K562 (cell line): ENCODE results near the gene KCNA10. TPM values are rescaled to one million over a fixed set of nuclear protein-coding genes. Genes with fewer than 3 reads are reported as not detected.

ENCODE experiments used
- ATAC-seq: fragments of 200-7000 bp; cut with Tn5 transposase; 3 replicates; pipeline ENCODE4 v1.9.1; 2020; ENCODE audit warnings: moderate library complexity
- BruUV-seq: library from RNA; stranded (reverse); fragments of 400-500 nt; replicated peaks from 2 replicates; lab custom pipeline; 2021; lab: Mats Ljungman, UMichigan
- CTCF ChIA-PET: fragments of 300-600 bp; formaldehyde crosslinking; extraction: SDS; loops from one replicate; lab custom pipeline; 2021; ENCODE audit warnings: low intra/inter-chr PET ratio; lab: Yijun Ruan, JAX
- POLR2A ChIA-PET: fragments of 300-600, 350-650 bp; sonication (Branson Sonifier 250); formaldehyde crosslinking; extraction: SDS; loops from one replicate; lab custom pipeline; 2021; ENCODE audit warnings: antibody characterized with exemption, inconsistent platforms; lab: Yijun Ruan, JAX
- DNase-seq, 4 experiments: peaks; one replicate each; pipeline versions ENCODE4 v3.0.0 to v3.0.0-alpha.2; 2011 to 2018; ENCODE audit warnings: low spot score in 3 of 4, mixed read lengths in 3 of 4; ENCODE audit errors: extremely low read depth in 1 of 4
- FAIRE-seq: peaks from 2 replicates; lab custom pipeline; 2011; peaks lifted over from hg19 to GRCh38; lab: Jason Lieb, UNC
- H2AFZ ChIP-seq: 2 replicates; pipeline ENCODE4 v1.6.0; 2011; ENCODE audit warnings: low read depth, low read length, control low read depth, inconsistent platforms
- H3K27ac ChIP-seq: fragments of 200-600 bp; 3 replicates; pipeline ENCODE4 v1.8.0; 2011; ENCODE audit warnings: low read depth, mild to moderate bottlenecking, control low read depth, inconsistent platforms, low read length, moderate library complexity, mixed read lengths; ENCODE audit errors: extremely low read depth
- H3K27me3 ChIP-seq, 2 experiments: fragments of 300-600 bp in 1 of 2; 2 replicates in 1 of 2; 3 replicates in 1 of 2; pipeline versions ENCODE4 v1.6.0 to v1.8.0; 2011; ENCODE audit warnings: inconsistent platforms in 2 of 2, low read length in 2 of 2, mild to moderate bottlenecking in 1 of 2, mixed read lengths in 1 of 2, moderate library complexity in 1 of 2; ENCODE audit not compliant: control insufficient read depth in 2 of 2, insufficient read depth in 2 of 2
- H3K36me3 ChIP-seq: fragments of 300-600 bp; 3 replicates; pipeline ENCODE4 v1.8.0; 2011; ENCODE audit warnings: mild to moderate bottlenecking, low read length, inconsistent platforms; ENCODE audit not compliant: control insufficient read depth, insufficient read depth
- H3K4me1 ChIP-seq, 2 experiments: fragments of 200-600 bp in 1 of 2; replicated peaks in 1 of 2; 2 replicates in 1 of 2; 3 replicates in 1 of 2; pipeline versions ENCODE4 v1.5.1 to v1.8.0; 2011; ENCODE audit warnings: inconsistent platforms in 2 of 2, low read length in 2 of 2, mild to moderate bottlenecking in 1 of 2, mixed read lengths in 1 of 2, moderate library complexity in 1 of 2; ENCODE audit not compliant: control insufficient read depth in 2 of 2, insufficient read depth in 2 of 2
- H3K4me2 ChIP-seq: 2 replicates; pipeline ENCODE4 v1.6.1; 2011; ENCODE audit warnings: low read length, control low read depth, inconsistent platforms, mixed read lengths; ENCODE audit not compliant: insufficient read depth
- H3K4me3 ChIP-seq: fragments of 200-600 bp; sonication (generic), shearing (Covaris generic); 2 replicates; pipeline ENCODE4 v1.5.1; 2016; ENCODE audit warnings: control low read depth, inconsistent platforms
- H3K79me2 ChIP-seq: fragments of 200-600 bp; 3 replicates; pipeline ENCODE4 v1.8.0; 2011; ENCODE audit warnings: low read length, inconsistent platforms; ENCODE audit not compliant: control insufficient read depth, insufficient read depth
- H3K9ac ChIP-seq, 2 experiments: 2 replicates each; pipeline versions ENCODE4 v1.6.0 to v1.6.1; 2011; ENCODE audit warnings: low read depth in 2 of 2, low read length in 2 of 2, control low read depth in 1 of 2, inconsistent platforms in 1 of 2, mild to moderate bottlenecking in 1 of 2, mixed read lengths in 1 of 2; ENCODE audit not compliant: insufficient read depth in 1 of 2
- H3K9me1 ChIP-seq: one replicate; pipeline ENCODE4 v1.6.0; 2011; ENCODE audit warnings: inconsistent platforms, mild to moderate bottlenecking, low read length, moderate library complexity; ENCODE audit not compliant: control insufficient read depth, insufficient read depth
- H3K9me3 ChIP-seq: replicated peaks from 2 replicates; pipeline ENCODE4 v1.5.1; 2011; ENCODE audit warnings: low read depth, low read length, inconsistent platforms; ENCODE audit not compliant: control insufficient read depth, insufficient read depth
- H4K20me1 ChIP-seq: replicated peaks from 2 replicates; pipeline ENCODE4 v1.6.1; 2011; ENCODE audit warnings: low read length, inconsistent platforms, mixed read lengths; ENCODE audit not compliant: control insufficient read depth, insufficient read depth
- ATF2 ChIP-seq: sonication (generic); formaldehyde crosslinking; IDR thresholded peaks from 2 replicates; pipeline ENCODE4 v1.8.1; 2022; ENCODE audit warnings: missing genetic modification reagents
- CREB1 ChIP-seq, 2 experiments: sonication (generic) in 1 of 2; formaldehyde crosslinking in 1 of 2; IDR thresholded peaks; 2 replicates each; pipeline versions ENCODE4 v1.6.1 to v1.8.0; 2012 to 2022; ENCODE audit warnings: inconsistent platforms in 1 of 2, mild to moderate bottlenecking in 1 of 2, missing genetic modification reagents in 1 of 2, moderate library complexity in 1 of 2
- JUND ChIP-seq, 2 experiments: IDR thresholded peaks; 2 replicates in 1 of 2; 3 replicates in 1 of 2; pipeline ENCODE4 v1.6.1; 2011; ENCODE audit warnings: borderline replicate concordance in 2 of 2, low read depth in 2 of 2, low read length in 2 of 2, improper control_type of control experiment in 1 of 2, missing biosample characterization in 1 of 2, missing genetic modification characterization in 1 of 2, missing genetic modification reagents in 1 of 2
- PML ChIP-seq: IDR thresholded peaks from 2 replicates; pipeline ENCODE4 v1.6.1; 2012; ENCODE audit warnings: low read length, inconsistent platforms
- RUNX1 ChIP-seq: sonication (generic); IDR thresholded peaks from 2 replicates; pipeline ENCODE4 v1.6.1; 2016; ENCODE audit warnings: antibody characterized with exemption, low read depth
- SIN3B ChIP-seq: fragments of 450-650 bp; IDR thresholded peaks from 2 replicates; pipeline ENCODE4 v1.6.1; 2017; ENCODE audit warnings: low read depth, mild to moderate bottlenecking, moderate library complexity
- ZBTB8A ChIP-seq: fragments of 450-650 bp; IDR thresholded peaks from 2 replicates; pipeline ENCODE4 v1.6.1; 2018; ENCODE audit warnings: mild to moderate bottlenecking, moderate library complexity; ENCODE audit not compliant: partially characterized antibody
- ZNF512 ChIP-seq: IDR thresholded peaks from 2 replicates; pipeline ENCODE4 v1.6.1; 2016; ENCODE audit warnings: missing genetic modification characterization, missing compliant biosample characterization
- ZNF77 ChIP-seq: fragments of 250-450 bp; sonication (Bioruptor Pico); IDR thresholded peaks from 2 replicates; pipeline ENCODE4 v1.5.0; 2020
- WGBS: fragments of 100-300 bp; shearing (Covaris generic); methylation state at CpG from one replicate; pipeline ENCODE4 v1.1.6; 2016; ENCODE audit warnings: low coverage, mixed read lengths; ENCODE audit not compliant: insufficient coverage; ENCODE audit errors: missing lambda C conversion rate; 5-methylcytosine and 5-hydroxymethylcytosine counted together
- in situ Hi-C: fragments of 300-500 bp; cut with MboI; formaldehyde crosslinking; loops from 4 replicates; pipeline ENCODE4 v1.15.0; 2018; ENCODE audit warnings: inconsistent platforms, mixed read lengths
- intact Hi-C: fragments of 100-400 bp; cut with micrococcal nuclease; formaldehyde crosslinking; loops from 2 replicates; pipeline ENCODE4 v1.14.2; 2022
- polyA plus RNA-seq, 8 experiments: library from polyadenylated mRNA; depleted of rRNA in 4 of 8; stranded (reverse) in 5 of 8; unstranded in 3 of 8; fragments of >200 nt; fragmentation: Nextera tagmentation in 2 of 8; fragmentation: Illumina TruSeq in 1 of 8; extraction: Ambion mirVana in 2 of 8; extraction: Trizol in 1 of 8; gene quantifications; 2 replicates each; pipeline versions ENCODE4 v1.2.1 to v1.2.3, GENCODE V29; 2011 to 2014; ENCODE audit warnings: inconsistent platforms in 1 of 8, missing spikeins in 1 of 8
- total RNA-seq, 7 experiments: library from RNA; depleted of rRNA in 6 of 7; stranded (reverse); fragments of >200 nt in 6 of 7; fragmentation: Illumina TruSeq in 2 of 7; extraction: Trizol in 2 of 7; gene quantifications; 2 replicates each; pipeline versions ENCODE4 v1.2.1 to v1.2.3, GENCODE V29; 2011 to 2021; ENCODE audit warnings: low replicate concordance in 1 of 7

Gene KCNA10
- total and polyA plus RNA-seq, 9 of the 15 experiments (the other 6 are each of a cell fraction or from before 2014, with no cell fraction given): not detected

GRCh38 chr1:110525249-110525595, 6.2 kb upstream of the KCNA10 start:
- BruUV-seq: no TSS peak
- Histone ChIP-seq H3K4me1 (no peaks in the 10 kb centered on the region; a peak in 2 of 5 replicates), H4K20me1 (peaks cover 23% of the 10 kb centered on the region), H3K4me2 (peak overlapping the region; percentile 56; the same call in 1 of the 2 replicates), H3K36me3 (no peaks in the 10 kb centered on the region), H3K27me3 (peaks cover 2 to 39% of the 10 kb centered on the region in 2 experiments; a peak in 3 of 5 replicates), H3K9ac (0 out of 4 replicates have a peak overlapping the region, but pooled peaks of 1 of the 2 experiments have one; percentile 15), H3K4me3 (no peak overlapping the region), H3K79me2 (no peaks in the 10 kb centered on the region), H2AFZ (no peak overlapping the region), H3K9me3 (no peaks in the 10 kb centered on the region), H3K9me1 (no peaks in the 10 kb centered on the region), H3K27ac (no peak overlapping the region)
- 6% methylated on average over 6 of the region's 6 CpGs for WGBS
- peak; percentile 53 for ATAC-seq
- ChIA-PET POLR2A (interaction anchor here (0.6 to 1.7 kb wide), 3 partner anchors 9 to 176 kb away, joined by 3 to 6 read pairs (median 4); no protein-coding TSS in a partner anchor), CTCF (interaction anchor here (1.1 to 2.3 kb wide), 4 partner anchors 91 to 468 kb away, joined by 4 to 17 read pairs (median 8); no protein-coding TSS in a partner anchor)
- TF ChIP-seq ZNF512 (tag) (no peak), RUNX1 (no peak), ZBTB8A (no peak), ZNF77 (no peak), SIN3B (no peak), ATF2 (no peak), CREB1 (IDR thresholded peaks at IDR 0.05) (no peak), CREB1 (CRISPR knock-in tag; IDR thresholded peaks at IDR 0.05) (no peak), JUND (IDR thresholded peaks at IDR 0.05; ENCODE audit: borderline replicate concordance, low read depth, low read length) (no peak), JUND (tag; IDR thresholded peaks at IDR 0.05; ENCODE audit: borderline replicate concordance, low read depth, low read length) (no peak), PML (no peak)
- intact Hi-C loops (no loop called here), in situ Hi-C loops (loop anchor here (5.0 kb wide), 1 partner anchor 87 kb away; no protein-coding TSS in a partner anchor)
- FAIRE-seq: no peak
- peak in 3 of 4 experiments; percentile 13 to 44 (median 41) for DNase-seq
